HG03520 (cell line): ENCODE results near the gene DEF6.

ENCODE experiments used
- ATAC-seq: cut with Tn5 transposase; IDR thresholded peaks from one replicate; pipeline ENCODE4 v1.9.1; 2021; ENCODE audit warnings: mild to moderate bottlenecking, moderate library complexity; ENCODE audit not compliant: unreplicated experiment

Gene DEF6

DNA sequence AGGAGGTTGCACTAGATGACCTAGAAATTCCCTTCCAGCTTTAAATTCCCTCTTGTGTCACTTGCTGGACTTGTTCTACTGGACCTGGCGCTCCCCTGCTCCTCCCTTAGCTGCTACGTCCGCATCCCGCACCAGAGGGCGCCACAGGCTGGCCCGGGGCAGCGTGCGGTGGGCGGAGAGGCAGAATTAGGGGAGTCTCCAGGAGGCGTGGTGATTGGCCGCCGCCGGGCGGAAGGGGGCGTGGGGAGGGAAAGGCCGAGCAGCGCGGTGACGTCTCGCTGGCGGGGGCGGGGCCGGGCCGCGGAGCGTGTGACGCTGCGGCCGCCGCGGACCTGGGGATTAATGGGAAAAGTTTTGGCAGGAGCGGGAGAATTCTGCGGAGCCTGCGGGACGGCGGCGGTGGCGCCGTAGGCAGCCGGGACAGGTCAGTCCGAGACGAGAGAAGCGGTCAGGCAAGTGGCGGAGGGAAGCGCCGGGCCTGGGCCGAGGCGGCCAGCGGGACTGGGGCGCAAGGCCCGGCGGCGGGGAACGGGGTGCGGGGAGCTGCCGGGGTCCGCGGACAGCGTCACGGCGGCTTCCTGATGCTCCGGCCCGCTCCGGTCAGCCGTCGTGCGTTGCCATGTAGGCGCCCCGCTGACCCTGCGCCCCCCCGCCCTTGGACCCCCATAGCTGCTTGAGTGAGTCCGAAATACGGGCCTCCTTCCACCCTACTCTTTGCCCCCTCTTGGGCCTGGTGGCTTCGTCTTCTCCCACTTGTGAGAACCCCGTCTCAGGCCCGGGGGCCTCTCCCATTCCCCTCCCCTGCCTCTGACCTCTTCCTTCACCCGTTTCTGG is 44.9 kb downstream of the DEF6 start, which contains the start of gene PPARD:
TSS of gene PPARD (plus strand) at position 301 of the 834 bp plus-strand sequence. CDS start 68,530 bp downstream, outside the sequence.
- ATAC-seq = peak; percentile 95

DNA sequence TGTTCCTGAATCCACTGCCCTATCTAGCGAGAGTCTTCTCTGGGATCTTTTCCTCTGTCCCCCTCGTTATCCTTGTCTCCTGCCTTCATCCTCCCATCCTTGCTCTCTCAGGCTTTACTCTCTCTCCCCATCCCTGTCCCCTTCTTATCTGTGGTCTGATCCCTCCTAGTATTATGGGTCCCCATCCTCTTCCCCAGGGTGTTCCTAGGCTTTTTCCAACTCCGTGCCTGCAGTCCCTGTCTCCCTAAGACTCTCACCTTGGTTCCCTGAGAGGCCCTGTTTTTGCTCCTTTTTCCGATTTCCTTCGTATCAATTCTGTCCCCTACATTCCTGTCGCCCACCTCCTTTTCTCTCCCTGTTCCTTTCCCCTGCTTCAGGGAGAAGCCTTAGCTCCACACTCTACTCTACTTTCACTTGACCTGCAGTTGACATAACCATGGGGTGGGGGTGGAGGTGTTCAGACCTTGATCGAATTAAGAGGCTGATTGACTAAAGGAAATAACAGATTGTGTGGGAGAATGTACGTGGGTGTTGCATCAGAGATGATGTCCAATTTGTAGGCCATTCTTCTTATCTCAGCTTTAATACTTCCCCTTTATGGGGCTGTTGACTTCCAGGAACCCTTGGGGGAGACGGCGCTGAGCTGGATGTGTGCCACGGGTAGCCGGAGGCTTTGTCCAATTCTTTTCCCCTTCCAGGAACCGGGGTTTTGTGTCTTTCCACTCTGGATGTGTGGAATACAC is 45.6 kb downstream of the DEF6 start:
- no peak for ATAC-seq

DNA sequence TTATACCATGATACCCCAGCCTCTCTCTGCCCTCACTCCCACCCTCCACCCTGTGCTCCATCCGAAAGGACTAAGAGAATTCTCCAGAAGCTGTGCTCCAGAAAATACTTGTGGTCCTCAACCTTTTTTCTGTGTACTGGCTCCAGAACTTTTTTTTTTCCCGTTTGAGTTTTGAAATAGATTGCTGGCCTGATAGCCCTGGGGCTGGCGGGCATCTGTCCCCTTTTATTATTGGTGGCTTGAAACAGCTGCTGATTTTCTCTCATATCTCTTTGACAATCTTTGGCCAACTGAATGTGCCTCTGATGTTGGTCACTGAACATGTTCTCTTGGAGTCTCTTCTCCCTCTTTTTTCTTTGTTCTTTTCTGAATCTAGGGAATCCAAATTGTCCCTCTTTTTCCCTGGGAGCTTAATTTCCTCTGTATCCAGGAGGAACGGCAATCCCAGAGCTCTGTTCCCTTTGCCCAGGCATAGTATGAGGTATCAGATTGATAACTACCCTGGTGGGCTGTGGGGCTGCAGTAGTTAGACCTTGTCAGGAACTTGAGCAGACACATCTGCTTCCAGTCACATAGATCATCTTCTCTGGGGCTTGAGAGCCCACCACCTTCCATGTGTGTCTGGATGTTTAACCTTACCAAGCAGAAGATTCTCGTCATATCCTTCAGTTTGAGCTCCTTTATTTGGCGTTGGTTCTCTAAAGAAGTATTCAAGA is 46.4 kb downstream of the DEF6 start:
- no peak for ATAC-seq

DNA sequence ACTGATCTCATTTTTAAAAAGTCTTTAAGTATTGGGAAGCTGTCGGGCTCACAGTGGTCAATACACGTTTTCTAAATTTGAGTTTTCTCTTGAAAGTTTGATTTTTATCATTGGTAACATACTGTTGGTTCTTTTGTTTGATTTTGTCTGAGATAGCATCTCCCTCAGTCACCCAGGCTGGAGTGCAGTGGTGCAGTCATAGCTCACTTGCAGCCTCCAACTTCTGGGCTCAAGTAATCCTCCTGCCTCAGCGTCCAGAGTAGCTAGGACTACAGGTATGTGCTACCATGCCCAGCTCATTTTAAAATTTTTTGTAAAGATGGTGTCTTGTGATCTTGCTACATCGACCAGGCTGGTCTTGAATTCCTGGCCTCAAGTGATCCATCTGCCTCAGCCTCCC is 53.8 kb downstream of the DEF6 start:
- no peak for ATAC-seq

DNA sequence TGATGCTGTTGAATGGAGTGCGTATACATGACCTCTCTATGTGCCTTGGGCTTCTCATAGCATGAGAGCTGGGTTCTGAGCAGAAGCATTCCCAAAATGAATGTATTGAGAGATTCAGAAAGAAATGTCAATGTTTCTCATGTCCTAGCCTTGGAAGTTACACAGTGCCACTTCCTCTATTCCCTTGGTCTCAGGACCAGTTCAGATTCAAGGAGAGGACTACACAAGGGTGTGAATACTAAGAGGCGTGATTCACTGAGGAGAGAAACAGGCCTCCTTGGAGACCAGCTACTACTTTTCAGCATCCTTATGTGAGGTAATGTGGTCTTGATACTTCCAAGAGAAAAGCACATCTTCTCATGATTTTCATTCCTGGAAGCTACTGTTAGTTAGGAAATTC is 55.1 kb downstream of the DEF6 start:
- ATAC-seq = no peak

DNA sequence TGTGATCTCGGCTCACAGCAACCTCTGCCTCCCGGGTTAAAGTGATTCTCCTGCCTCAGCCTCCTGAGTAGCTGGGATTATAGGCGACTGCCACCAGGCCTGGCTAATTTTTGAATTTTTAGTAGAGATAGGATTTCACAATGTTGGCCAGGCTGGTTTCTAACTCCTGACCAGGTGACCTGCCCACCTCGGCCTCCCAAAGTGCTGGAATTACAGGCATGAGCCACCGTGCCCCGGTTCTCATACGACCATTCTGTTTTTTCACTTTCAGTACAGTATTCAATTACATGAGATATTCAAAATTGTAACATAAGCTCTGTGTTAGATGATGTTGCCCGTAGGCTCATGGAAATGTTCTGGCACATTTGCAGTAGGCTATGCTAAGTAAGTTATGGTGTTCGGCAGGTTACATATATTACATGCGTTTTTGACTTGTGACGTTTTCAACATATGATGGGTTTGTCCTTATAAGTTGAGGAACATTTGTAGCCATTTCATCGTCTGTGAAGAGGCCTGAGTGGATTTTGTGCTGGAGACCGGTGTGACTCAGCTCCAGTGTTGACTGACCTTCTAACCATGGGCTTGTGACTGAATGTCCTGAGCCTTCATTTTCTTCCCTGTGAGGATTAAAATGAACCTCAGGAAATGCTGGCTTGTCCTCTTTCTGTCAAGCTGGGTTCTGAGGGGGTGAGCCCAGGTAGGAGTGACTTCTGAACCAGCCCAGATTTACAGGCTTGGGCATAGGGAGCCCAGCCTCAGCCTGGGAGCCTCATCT is 56.9 kb downstream of the DEF6 start:
- ATAC-seq = no peak

DNA sequence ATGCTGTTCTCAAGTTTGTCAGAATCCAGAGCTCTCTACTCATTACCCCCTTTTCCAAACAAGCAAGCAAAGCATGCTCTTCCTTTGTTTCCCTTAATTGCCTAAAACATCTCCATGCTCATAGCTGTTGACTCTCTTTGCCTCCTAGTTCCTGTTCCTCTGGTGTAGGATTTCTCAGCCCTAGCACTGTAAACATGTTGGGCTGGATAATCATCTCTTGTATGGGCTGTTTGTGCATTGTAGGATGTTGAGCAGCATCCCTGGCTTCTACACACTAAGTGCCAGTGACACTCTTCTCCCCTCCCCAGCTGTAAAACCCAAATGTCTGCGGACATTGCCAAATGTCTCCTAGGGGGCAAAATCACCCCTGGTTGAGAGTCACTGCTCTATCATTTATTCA is 58.8 kb downstream of the DEF6 start:
- no peak for ATAC-seq

DNA sequence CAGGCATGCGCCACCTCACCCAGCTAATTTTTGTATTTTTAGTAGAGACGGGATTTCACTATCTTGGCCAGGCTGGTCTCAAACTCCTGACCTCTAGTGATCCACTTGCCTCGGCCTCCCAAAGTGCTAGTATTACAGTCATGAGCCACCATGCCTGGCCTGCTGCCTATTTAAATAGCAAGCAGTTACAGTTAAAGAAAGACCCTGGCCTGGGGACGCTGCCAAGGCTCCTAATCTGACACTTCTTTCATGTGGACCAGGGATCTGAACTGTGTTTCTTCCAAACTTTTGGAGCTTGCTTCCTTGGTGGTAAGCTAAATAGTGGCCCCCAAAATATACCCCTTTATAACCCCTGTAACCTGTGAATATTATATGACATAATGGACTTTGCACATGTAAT is 60.1 kb downstream of the DEF6 start:
- no peak for ATAC-seq

DNA sequence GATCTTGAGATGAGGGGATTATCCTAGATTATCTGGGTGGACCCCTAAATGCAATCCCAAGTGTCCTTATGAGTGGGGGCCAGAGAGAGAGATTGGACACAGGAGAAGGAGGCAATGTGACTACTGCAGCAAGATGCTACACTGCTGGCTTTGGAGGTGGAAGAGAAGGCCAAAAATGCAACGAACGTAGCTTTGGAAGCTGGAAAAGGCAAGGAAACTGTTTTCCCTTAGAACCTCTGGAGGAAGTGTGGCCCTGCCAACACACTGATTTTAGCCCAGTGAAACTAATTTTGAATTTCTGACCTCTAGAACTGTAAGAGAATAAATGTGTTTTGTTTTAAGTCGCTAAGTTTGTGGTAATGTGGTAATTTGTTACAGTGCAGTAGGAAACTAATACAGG is 60.5 kb downstream of the DEF6 start:
- ATAC-seq = no peak

DNA sequence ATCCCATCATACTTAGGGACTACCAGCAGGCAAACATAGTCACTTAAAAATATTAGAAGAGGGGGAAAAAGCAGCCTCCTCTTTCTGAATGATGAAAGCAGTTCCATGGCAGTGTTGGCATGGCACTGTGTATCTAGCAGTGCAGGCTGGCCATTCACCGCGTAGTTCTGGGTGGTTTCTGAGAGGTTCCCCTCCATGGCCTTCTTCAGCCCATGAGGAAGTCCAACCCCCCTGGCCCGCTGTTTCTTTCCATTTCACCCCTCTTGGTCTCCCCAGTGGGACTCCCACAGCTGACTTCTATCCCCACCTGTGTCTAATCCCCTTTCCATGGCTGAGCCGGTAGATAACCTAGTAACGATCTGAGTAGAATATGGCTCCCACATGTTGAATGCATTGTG is 61.7 kb downstream of the DEF6 start:
- no peak for ATAC-seq

DNA sequence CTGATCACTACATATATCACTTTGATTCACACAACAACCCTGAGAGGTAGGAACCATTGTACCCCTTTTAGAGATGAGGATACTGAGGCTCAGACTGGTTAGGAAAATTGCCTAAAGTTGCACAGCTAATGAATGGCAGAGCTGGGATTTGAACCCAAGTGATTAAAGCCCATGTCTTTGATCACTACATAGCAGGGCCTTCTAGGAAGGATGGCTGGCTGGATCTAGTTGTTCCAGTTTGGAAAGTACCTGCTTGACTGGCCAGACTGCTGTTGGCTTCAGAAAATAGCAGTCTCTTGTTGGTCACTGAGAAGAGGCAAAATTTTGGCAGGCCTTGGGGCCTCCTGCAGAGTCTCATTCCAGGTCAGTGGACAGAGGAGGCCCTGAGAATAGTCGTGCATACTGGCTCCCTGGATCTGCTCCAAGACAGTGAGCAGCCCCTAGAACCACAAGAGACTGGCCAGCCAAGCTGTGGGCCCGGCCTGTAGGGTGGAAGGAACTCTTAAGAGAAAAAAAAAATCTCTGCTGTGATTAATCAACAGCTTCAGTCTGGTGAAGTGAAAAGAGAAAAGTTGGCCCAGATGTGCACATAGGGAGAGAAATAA is 62.2 kb downstream of the DEF6 start:
- no peak for ATAC-seq

DNA sequence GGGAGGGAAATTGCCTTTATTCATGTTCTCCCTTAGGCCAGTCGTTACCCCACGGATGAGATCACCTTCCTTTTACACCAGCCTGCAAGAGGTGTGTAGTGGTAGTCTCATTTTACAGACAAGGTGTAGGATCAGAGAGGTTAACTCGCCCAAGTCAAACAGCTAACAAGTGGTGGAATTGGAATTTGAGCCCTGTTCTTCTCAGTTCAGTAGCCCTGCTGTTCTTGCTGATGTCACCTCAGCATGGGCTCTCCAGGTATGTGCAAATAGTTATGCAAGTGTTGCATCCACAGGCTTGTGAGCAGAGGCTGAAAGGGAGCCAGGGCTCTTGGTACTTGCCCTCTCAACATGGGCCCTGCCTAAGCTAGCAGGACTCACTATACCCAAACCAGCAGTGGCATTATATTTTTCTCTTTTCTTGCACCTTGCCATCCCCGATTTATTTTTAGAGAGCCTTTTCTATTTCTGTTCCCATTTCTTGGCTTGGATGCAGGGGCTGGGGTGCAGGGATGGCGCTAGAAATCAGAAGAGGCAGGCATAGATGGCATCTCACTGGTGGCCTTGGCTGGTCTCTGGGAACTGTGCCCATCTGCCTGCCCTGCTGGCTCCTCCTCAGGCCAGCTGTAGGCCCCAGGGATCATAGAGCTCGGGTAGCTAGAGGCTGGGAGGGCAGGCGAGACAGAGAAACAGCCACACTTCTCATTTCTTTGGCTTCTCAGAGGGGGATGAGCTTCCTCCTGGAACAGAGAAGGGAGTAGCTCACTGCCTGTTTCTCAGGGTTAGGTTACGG is 62.9 kb downstream of the DEF6 start:
- no peak for ATAC-seq

DNA sequence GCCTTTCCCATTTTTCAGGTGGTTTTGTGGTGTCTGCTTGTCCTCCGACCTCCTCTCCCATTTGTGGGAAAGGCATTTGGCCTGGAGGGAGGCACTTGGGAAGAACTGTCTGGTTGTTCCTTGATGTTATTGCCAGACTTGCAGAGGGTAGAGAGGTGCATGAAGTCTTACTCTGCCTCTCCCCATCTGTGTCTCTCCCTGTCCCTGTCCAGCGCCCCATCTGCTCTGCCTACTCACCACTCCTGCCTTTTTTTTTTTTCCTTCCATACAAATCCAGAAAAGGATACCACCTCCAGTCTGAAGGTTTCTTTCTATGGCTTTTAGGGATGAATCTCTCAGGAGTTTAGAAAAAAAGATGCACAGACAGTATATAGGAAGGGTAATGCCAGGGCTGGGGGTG is 64.6 kb downstream of the DEF6 start:
- no peak for ATAC-seq

DNA sequence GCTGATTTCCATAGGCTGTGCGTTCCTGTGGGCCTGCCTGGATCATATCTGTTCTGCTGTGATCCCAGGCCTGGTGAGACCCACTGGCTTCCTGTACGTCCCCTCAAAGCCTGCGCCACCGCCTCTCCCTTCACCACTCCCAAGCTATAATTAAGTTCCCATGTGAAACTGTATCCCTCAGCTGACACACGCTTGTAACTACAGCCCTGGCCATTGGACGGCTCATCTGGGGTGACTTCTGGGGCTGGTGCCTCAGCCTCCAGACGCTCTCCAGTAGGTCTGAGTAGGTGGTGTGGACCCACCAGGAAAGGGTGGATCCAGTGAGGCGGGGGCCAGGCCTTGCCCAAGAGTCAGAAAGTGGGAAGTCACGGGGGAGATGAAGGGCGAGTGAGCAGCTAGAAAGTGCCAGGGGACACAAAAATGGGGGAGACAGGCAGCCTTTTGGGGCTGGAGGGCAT is 65.7 kb downstream of the DEF6 start:
- ATAC-seq = no peak

DNA sequence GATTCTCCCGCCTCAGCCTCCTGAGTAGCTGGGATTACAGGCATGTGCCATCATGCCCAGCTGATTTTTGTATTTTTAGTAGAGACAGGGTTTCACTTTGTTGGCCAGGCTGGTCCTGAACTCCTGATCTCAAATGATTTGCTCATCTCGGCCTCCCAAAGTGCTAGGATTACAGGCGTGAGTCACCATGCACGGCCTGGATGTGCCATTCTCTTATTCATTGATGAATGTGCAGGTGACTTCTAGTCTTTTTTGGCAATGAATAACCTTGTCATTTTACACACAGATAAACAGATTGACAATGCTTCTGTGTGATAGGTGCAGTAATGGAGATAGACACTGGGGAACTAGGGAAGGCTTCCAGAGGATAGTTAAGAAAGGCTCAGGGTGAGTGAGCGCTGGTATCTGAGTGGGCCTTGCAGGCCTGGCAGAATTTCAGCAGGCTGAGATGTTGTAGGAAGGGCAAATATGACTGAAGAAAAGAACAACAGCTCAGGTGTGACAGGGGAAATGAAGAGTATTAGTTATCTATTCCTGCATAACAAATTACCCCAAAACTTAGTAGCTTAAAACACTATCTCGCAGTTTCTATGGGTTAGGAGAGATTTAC is 68.1 kb downstream of the DEF6 start:
- ATAC-seq = no peak

DNA sequence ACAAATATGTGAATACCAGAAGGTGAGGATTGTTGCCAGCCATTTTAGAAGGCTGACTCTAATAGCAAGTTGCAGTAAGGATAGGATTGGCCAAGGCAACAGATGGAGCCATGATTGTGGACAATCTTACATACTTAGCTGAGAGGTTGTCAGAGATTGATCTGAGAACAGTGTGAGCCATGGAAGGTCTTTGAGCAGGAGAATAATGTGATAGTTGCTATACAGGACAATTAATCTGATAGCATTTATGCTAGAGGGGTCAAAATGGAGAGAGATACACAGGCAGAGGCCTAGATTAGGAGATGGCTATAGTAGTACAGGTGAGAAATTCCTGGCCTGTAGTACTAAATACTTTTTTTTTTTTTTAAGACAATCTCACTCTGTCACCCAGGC is 68.6 kb downstream of the DEF6 start:
- ATAC-seq = no peak

DNA sequence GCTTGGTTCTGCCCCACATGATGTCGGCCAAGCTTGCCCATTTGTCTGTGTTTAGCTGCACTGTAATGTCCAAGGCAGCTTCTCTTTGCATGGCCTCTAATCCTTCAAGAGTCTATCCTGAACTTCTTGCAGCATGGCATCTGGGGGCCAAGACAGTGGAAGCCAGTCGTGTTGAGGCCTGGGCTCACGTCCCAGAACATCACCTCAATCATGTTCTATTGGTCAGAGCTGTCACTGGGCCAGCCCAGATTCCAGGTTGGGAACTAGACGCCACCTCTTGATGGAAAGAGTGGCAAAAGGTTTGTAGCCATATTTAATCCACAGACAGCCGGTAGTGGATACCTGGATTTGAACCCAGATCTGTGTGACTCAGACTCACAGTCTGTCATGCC is 70.0 kb downstream of the DEF6 start:
- ATAC-seq = no peak

DNA sequence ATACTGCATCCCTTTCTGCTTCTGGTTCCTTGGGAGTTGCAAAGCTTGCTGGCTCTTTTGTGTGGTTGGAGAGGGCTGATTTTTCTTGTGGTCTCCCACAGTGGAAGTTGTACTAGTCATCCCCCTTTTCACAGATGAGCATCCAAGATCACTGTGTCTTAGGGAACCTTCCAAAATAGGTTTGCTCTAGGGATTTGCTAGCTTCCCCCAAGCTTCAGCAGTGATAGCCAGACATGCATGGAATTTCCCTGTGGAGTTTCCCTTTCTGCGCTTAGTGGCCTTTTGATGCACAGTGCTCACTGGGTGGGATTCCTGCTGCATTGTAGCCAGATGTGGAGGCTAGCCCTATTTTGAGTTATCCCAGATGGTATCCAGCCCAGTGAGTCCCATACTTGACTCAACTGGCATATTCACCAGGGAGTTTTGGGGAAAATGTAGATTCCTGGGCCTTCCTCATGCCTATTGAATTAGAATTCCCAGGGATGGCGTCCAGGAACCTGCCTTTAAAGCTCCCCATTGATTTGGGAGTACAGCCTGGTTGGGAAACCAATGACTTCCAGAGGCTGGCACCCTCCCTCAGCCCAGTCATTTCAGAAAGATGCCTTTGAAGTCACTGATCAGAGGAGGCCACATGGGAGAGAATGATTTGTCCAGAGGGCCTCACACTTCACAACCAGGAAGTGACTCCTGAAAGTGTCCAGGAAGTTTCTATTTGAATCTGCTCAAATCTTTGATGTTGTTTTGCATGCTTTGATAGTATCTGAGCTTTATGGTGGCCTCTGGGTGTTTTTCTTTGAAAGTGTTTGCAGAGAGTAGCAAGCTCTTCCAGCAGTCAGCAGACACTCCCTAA is 70.6 kb downstream of the DEF6 start:
- ATAC-seq = no peak
